ENCODE results near the gene AGTR1. TPM values are rescaled to one million over a fixed set of nuclear protein-coding genes. Genes with fewer than 3 reads are reported as not detected.
"Not testable (repeated sequence)": the region's sequence is repeated elsewhere in the genome, so short reads cannot be mapped to it uniquely, and the experiment has no call there.

Gene AGTR1
- total RNA-seq, 1 experiment from 2014 or later, result not detected

GRCh38 chr3:148778926-148779325, 81.2 kb downstream of the AGTR1 start:
- H3K27ac Mint-ChIP-seq, result no peak overlapping the region

DNA sequence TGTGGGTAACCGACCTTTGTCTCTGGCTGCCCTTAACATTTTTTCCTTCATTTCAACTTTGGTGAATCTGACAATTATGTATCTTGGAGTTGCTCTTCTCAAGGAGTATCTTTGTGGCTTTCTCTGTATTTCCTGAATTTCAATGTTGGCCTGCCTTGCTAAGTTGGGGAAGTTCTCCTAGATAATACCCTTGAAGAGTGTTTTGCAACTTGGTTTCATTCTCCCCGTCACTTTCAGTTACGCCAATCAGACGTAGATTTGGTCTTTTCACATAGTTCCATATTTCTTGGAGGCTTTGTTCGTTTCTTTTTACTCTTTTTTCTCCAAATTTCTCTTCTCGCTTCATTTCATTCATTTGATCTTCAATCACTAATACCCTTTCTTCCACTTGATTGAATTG, 87.3 kb downstream of the AGTR1 start:
- H2BK120ac ChIP-seq (ENCODE audit: low read depth, low read length, poor library complexity, severe bottlenecking); H3K4me3 Mint-ChIP-seq; H3K79me1 ChIP-seq (ENCODE audit: insufficient read depth, low read depth, low read length, poor library complexity, severe bottlenecking); H3K4me1 ChIP-seq (ENCODE audit: insufficient read depth, low read length); H3K27ac ChIP-seq (ENCODE audit: insufficient read length, low read depth, low read length); H2BK15ac ChIP-seq (ENCODE audit: low read depth, low read length); H4K20me1 ChIP-seq (ENCODE audit: control insufficient read depth, insufficient read depth, insufficient read length); H3K18ac ChIP-seq (ENCODE audit: insufficient read length, low read depth, low read length); H3K27ac Mint-ChIP-seq; H4K5ac ChIP-seq (ENCODE audit: insufficient read length, low read depth, low read length); H2BK5ac ChIP-seq (ENCODE audit: insufficient read length, low read length); H3K27me3 ChIP-seq (ENCODE audit: insufficient read depth, low read length); H3K27me3 Mint-ChIP-seq (ENCODE audit: low read depth); H3K9ac ChIP-seq (ENCODE audit: extremely low read depth, insufficient read length, low read length); H3T11ph ChIP-seq (ENCODE audit: low read length); H3K9me3 ChIP-seq (ENCODE audit: control insufficient read depth, low read depth, low read length); H3K79me2 ChIP-seq (ENCODE audit: insufficient read depth, low read length); H2BK12ac ChIP-seq (ENCODE audit: insufficient read length, low read depth, low read length); H3K23me2 ChIP-seq (ENCODE audit: insufficient read length, low read depth, low read length, poor library complexity, severe bottlenecking); H2AK5ac ChIP-seq (ENCODE audit: insufficient read length, low read length); H3K56ac ChIP-seq (ENCODE audit: insufficient read length, low read depth, low read length); H3K4me1 Mint-ChIP-seq; H2BK20ac ChIP-seq (ENCODE audit: low read depth, low read length, poor library complexity, severe bottlenecking); H2AFZ ChIP-seq (ENCODE audit: low read length); H3K4me2 ChIP-seq (ENCODE audit: insufficient read depth, insufficient read length, low read length); H3K23ac ChIP-seq (ENCODE audit: insufficient read length, low read depth, low read length); H4K91ac ChIP-seq (ENCODE audit: insufficient read length, low read depth, low read length); H3K4ac ChIP-seq (ENCODE audit: low read depth, low read length); H4K8ac ChIP-seq (replicated peaks; ENCODE audit: insufficient read length, low read depth, low read length); DNase-seq; H3K14ac ChIP-seq (ENCODE audit: insufficient read depth, low read length): not testable (repeated sequence)
- WGBS (ENCODE audit: extremely low coverage, insufficient read length, low lambda C conversion rate), result no CpG with 5 or more reads among the region's 6 CpGs
- Mint-ChIP-seq H3K9me3 (peaks cover 4 to 16% of the 10 kb centered on the region in 2 experiments; a peak in 4 of 5 replicates), H3K36me3 (ENCODE audit: insufficient read depth in 1 of 3, low read depth in 3 of 3) (peaks cover 0 to 16% (median 0%) of the 10 kb centered on the region in 3 experiments; a peak in 2 of 7 replicates)

More at GRCh38 chr3:148778926-148779325, 81.2 kb downstream of the AGTR1 start:
- H3K4me1 Mint-ChIP-seq, result no peaks in the 10 kb centered on the region
- H3K4me3 Mint-ChIP-seq, result no peak overlapping the region
- no peak overlapping the region for H3T11ph ChIP-seq (ENCODE audit: low read length)
- no peak overlapping the region for H2BK120ac ChIP-seq (ENCODE audit: low read depth, low read length, poor library complexity, severe bottlenecking)
- no peaks in the 10 kb centered on the region for H4K20me1 ChIP-seq (ENCODE audit: control insufficient read depth, insufficient read depth, insufficient read length)
- no peak overlapping the region for H4K91ac ChIP-seq (ENCODE audit: insufficient read length, low read depth, low read length)
- no peak overlapping the region for H4K8ac ChIP-seq (replicated peaks; ENCODE audit: insufficient read length, low read depth, low read length)
- H2AK5ac ChIP-seq (ENCODE audit: insufficient read length, low read length), result no peak overlapping the region
- H2AFZ ChIP-seq (ENCODE audit: low read length), result no peak overlapping the region
- H3K9ac ChIP-seq (ENCODE audit: extremely low read depth, insufficient read length, low read length), result no peak overlapping the region
- no peak overlapping the region for H3K56ac ChIP-seq (ENCODE audit: insufficient read length, low read depth, low read length)
- no peak overlapping the region for H3K23ac ChIP-seq (ENCODE audit: insufficient read length, low read depth, low read length)
- no peak overlapping the region for H3K18ac ChIP-seq (ENCODE audit: insufficient read length, low read depth, low read length)
- no peak overlapping the region for H4K5ac ChIP-seq (ENCODE audit: insufficient read length, low read depth, low read length)
- no peak overlapping the region for H3K4me2 ChIP-seq (ENCODE audit: insufficient read depth, insufficient read length, low read length)
- no peaks in the 10 kb centered on the region for H3K79me1 ChIP-seq (ENCODE audit: insufficient read depth, low read depth, low read length, poor library complexity, severe bottlenecking)
- H3K4me1 ChIP-seq (ENCODE audit: insufficient read depth, low read length), result no peaks in the 10 kb centered on the region
- no peaks in the 10 kb centered on the region for H3K9me3 ChIP-seq (ENCODE audit: control insufficient read depth, low read depth, low read length)
- no peak overlapping the region for H2BK20ac ChIP-seq (ENCODE audit: low read depth, low read length, poor library complexity, severe bottlenecking)
- WGBS (ENCODE audit: extremely low coverage, insufficient read length, low lambda C conversion rate), result no CpG with 5 or more reads among the region's 3 CpGs
- H2BK15ac ChIP-seq (ENCODE audit: low read depth, low read length), result no peak overlapping the region
- no peaks in the 10 kb centered on the region for H3K9me3 Mint-ChIP-seq
- no peak for DNase-seq
- H3K27me3 ChIP-seq (ENCODE audit: insufficient read depth, low read length), result no peaks in the 10 kb centered on the region
- no peaks in the 10 kb centered on the region; a peak in 1 of 7 replicates for H3K36me3 Mint-ChIP-seq (ENCODE audit: insufficient read depth in 1 of 3, low read depth in 3 of 3)
- no peak overlapping the region for H3K4ac ChIP-seq (ENCODE audit: low read depth, low read length)
- TF ChIP-seq, protein P1, sequence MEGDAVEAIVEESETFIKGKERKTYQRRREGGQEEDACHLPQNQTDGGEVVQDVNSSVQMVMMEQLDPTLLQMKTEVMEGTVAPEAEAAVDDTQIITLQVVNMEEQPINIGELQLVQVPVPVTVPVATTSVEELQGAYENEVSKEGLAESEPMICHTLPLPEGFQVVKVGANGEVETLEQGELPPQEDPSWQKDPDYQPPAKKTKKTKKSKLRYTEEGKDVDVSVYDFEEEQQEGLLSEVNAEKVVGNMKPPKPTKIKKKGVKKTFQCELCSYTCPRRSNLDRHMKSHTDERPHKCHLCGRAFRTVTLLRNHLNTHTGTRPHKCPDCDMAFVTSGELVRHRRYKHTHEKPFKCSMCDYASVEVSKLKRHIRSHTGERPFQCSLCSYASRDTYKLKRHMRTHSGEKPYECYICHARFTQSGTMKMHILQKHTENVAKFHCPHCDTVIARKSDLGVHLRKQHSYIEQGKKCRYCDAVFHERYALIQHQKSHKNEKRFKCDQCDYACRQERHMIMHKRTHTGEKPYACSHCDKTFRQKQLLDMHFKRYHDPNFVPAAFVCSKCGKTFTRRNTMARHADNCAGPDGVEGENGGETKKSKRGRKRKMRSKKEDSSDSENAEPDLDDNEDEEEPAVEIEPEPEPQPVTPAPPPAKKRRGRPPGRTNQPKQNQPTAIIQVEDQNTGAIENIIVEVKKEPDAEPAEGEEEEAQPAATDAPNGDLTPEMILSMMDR (conservative IDR thresholded peaks at IDR 0.05), result no peak
- H3K27me3 Mint-ChIP-seq (ENCODE audit: low read depth), result no peaks in the 10 kb centered on the region
- no peak overlapping the region for H3K14ac ChIP-seq (ENCODE audit: insufficient read depth, low read length)
- no peak overlapping the region for H3K27ac ChIP-seq (ENCODE audit: insufficient read length, low read depth, low read length)
- H3K23me2 ChIP-seq (ENCODE audit: insufficient read length, low read depth, low read length, poor library complexity, severe bottlenecking), result no peaks in the 10 kb centered on the region
- no peaks in the 10 kb centered on the region for H3K79me2 ChIP-seq (ENCODE audit: insufficient read depth, low read length)
- H2BK5ac ChIP-seq (ENCODE audit: insufficient read length, low read length), result no peak overlapping the region
- H2BK12ac ChIP-seq (ENCODE audit: insufficient read length, low read depth, low read length), result no peak overlapping the region

All from H9 (cell line).